ENCODE measurements around the gene PRKCA. TPM values are rescaled to one million over a fixed set of nuclear protein-coding genes. Genes with fewer than 3 reads are reported as not detected.

The PRKCA gene
- total RNA-seq, 1 experiment from 2014 or later = 29.5 TPM

- no peak for ATAC-seq
Measured at GRCh38 chr17:66842505-66842904, 540.1 kb downstream of the PRKCA start.

More at GRCh38 chr17:66842505-66842904, 540.1 kb downstream of the PRKCA start:
- TF ChIP-seq CBFB (CRISPR knock-in tag; IDR thresholded peaks at IDR 0.05; ENCODE audit: low read depth) (no peak), ZNF671 (CRISPR knock-in tag; IDR thresholded peaks at IDR 0.05) (no peak), IRF1 (CRISPR knock-in tag; IDR thresholded peaks at IDR 0.05) (no peak), FOXK1 (CRISPR knock-in tag; IDR thresholded peaks at IDR 0.05) (no peak), SMAD3 (CRISPR knock-in tag; IDR thresholded peaks at IDR 0.05; ENCODE audit: borderline replicate concordance) (no peak), MAX (CRISPR knock-in tag; IDR thresholded peaks at IDR 0.05) (no peak), SMAD4 (CRISPR knock-in tag; IDR thresholded peaks at IDR 0.05) (no peak), ZNF317 (CRISPR knock-in tag; IDR thresholded peaks at IDR 0.05; ENCODE audit: borderline replicate concordance, low read depth) (no peak), ZNF232 (CRISPR knock-in tag; IDR thresholded peaks at IDR 0.05) (no peak), HMGA2 (CRISPR knock-in tag; IDR thresholded peaks at IDR 0.05) (no peak), RELA (CRISPR knock-in tag; IDR thresholded peaks at IDR 0.05; ENCODE audit: borderline replicate concordance) (no peak), KAT7 (CRISPR knock-in tag; IDR thresholded peaks at IDR 0.05; ENCODE audit: borderline replicate concordance) (no peak), ZNF532 (CRISPR knock-in tag; IDR thresholded peaks at IDR 0.05; ENCODE audit: borderline replicate concordance) (no peak), ZNF425 (CRISPR knock-in tag; conservative IDR thresholded peaks at IDR 0.05) (no peak), AFF4 (CRISPR knock-in tag; IDR thresholded peaks at IDR 0.05; ENCODE audit: borderline replicate concordance) (no peak), JUN (CRISPR knock-in tag; IDR thresholded peaks at IDR 0.05) (no peak), FOXJ3 (CRISPR knock-in tag; IDR thresholded peaks at IDR 0.05; ENCODE audit: borderline replicate concordance) (no peak), ZNF396 (CRISPR knock-in tag; IDR thresholded peaks at IDR 0.05; ENCODE audit: borderline replicate concordance) (no peak)
- ChIA-PET CTCF (interaction anchor here (1.1 to 3.1 kb wide), 3 partner anchors 13 to 115 kb away, joined by 3 to 11 read pairs (median 5); no protein-coding TSS in a partner anchor), POLR2A (no interaction called here)
- no peak for DNase-seq (ENCODE audit: low spot score)
- Mint-ChIP-seq H3K4me3 (no peak overlapping the region), H3K4me1 (no peaks in the 10 kb centered on the region), H3K36me3 (peaks cover 17% of the 10 kb centered on the region), H3K27me3 (ENCODE audit: low read depth) (no peaks in the 10 kb centered on the region; the same call in 1 of the 2 replicates), H3K27ac (no peak overlapping the region), H3K9me3 (peaks cover 24% of the 10 kb centered on the region)

All from WTC11 (cell line).